Muscle layer of duodenum (tissue), 2 donors: ENCODE data around the gene DKK1.

Experiments
- H3K27ac ChIP-seq: one replicate; pipeline ENCODE4 v1.7.0; 2013; ENCODE audit warnings: mild to moderate bottlenecking, low read length
- H3K27me3 ChIP-seq: one replicate; pipeline ENCODE4 v1.7.0; 2013; ENCODE audit warnings: low read depth, mild to moderate bottlenecking, control low read depth, low read length
- H3K36me3 ChIP-seq, 2 donors: one replicate each; pipeline ENCODE4 v1.7.0; 2013; ENCODE audit warnings: low read length in 2 of 2, control low read depth in 1 of 2, mild to moderate bottlenecking in 1 of 2; ENCODE audit not compliant: insufficient read depth in 2 of 2, control insufficient read depth in 1 of 2
- H3K4me1 ChIP-seq, 2 donors: one replicate each; pipeline ENCODE4 v1.7.0; 2013; ENCODE audit warnings: low read length in 2 of 2, mild to moderate bottlenecking in 2 of 2, control low read depth in 1 of 2, moderate library complexity in 1 of 2; ENCODE audit not compliant: insufficient read depth in 2 of 2, control insufficient read depth in 1 of 2
- H3K4me3 ChIP-seq, 2 donors: one replicate each; pipeline ENCODE4 v1.7.0; 2013; ENCODE audit warnings: low read length in 2 of 2, low read depth in 1 of 2, mild to moderate bottlenecking in 1 of 2
- H3K9me3 ChIP-seq, 2 donors: one replicate each; pipeline ENCODE4 v1.7.0; 2013; ENCODE audit warnings: low read length in 2 of 2, control low read depth in 1 of 2, mild to moderate bottlenecking in 1 of 2; ENCODE audit not compliant: control insufficient read depth in 1 of 2
- donor health status: healthy.

DKK1 gene, protein sequence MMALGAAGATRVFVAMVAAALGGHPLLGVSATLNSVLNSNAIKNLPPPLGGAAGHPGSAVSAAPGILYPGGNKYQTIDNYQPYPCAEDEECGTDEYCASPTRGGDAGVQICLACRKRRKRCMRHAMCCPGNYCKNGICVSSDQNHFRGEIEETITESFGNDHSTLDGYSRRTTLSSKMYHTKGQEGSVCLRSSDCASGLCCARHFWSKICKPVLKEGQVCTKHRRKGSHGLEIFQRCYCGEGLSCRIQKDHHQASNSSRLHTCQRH

DNA sequence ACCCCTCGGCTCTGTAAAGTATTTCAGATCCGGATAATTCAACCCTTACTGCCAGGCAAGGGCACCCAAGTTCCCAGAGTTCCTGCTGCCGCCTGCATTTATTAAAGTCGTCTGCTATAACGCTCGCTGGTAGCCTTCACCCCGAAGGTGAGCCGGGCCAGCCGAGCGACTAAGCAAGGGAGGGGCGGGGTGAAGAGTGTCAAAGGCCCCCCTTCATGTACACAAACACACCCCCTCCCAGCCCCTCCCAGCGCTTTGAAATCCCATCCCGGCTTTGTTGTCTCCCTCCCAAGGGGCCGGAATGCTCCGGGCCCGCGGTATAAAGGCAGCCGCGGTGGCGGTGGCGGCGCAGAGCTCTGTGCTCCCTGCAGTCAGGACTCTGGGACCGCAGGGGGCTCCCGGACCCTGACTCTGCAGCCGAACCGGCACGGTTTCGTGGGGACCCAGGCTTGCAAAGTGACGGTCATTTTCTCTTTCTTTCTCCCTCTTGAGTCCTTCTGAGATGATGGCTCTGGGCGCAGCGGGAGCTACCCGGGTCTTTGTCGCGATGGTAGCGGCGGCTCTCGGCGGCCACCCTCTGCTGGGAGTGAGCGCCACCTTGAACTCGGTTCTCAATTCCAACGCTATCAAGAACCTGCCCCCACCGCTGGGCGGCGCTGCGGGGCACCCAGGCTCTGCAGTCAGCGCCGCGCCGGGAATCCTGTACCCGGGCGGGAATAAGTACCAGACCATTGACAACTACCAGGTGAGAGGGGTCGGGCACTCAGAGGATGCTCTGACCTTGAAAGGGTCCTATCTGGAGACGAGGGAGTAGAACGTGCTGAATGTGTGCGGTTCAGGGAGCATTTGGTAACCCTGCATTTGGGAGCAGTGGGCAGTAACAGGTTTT lies at the start of gene DKK1:
Gene DKK1, plus strand, starts transcription at position 349 of the 889 bp plus-strand sequence. Its CDS starts 154 bp downstream, at position 503.
- Histone ChIP-seq H3K4me3 (peak within 1 kb of the TSS; percentile 55 to 66), H3K27ac (no peak within 1 kb of the TSS), H3K9me3 (no peaks in the 10 kb centered on the region), H3K27me3 (peaks cover 4% of the 10 kb centered on the region), H3K4me1 (peaks cover 5 to 19% of the 10 kb centered on the region in 2 donors), H3K36me3 (no peaks in the 10 kb centered on the region)

DNA sequence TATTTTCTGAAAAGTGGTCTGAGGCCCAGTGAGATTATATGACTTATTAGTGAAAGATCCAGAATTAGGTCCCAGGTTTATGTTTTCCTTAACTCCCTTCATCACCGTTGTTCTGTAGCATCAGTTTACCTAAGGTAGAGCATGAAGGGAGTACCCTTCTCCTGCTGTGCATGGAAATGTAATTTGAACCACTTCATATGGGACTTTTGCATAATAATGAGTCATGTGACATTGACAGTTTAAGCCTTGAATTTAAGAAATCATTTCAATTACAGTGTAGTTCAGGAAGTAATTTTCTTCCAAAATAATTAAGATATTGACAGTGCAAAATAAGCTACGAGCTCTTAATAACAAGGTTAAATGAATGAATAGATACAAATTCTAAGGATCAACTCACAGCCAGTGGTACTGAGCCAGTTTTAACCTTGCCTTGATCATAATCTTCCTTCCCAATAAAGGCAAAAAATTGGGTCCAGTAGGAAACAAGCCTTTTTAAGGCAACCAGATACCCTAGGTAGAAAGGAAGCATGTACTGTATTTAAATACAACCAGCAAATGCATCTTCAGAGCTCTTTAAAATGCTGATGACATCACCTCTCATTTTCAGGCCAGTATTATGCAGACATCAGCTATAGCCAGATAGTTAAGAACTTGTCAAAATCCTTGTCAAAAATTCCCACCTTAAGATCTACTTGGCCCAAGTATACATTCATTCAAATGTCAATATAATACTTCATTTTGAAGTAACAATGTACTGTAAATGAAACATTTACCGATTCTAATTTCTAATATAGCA lies 48.8 kb upstream of the DKK1 start:
- H3K27me3 ChIP-seq, result no peaks in the 10 kb centered on the region
- H3K36me3 ChIP-seq, result no peaks in the 10 kb centered on the region
- no peaks in the 10 kb centered on the region for H3K9me3 ChIP-seq
- no peak overlapping the region for H3K4me3 ChIP-seq
- no peaks in the 10 kb centered on the region for H3K4me1 ChIP-seq
- no peak overlapping the region for H3K27ac ChIP-seq

DNA sequence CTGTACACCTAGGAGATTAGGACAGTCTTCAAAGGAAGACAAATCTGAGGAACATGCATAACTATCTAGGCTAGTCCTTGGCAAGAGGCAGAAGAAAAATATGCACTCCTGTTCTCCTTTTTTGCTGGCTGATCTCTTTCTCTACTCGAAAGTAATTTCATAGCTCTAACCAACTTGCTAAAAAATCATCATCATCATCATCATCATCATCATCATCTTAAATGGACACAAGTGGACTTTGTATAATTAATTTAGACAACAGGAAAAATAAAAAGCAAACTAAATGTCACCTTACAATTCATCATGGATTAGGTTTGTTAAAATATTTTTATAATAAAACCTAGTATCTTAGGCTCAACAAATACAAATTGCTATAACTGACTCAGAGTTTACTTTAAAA lies 47.2 kb upstream of the DKK1 start:
- Histone ChIP-seq H3K9me3 (no peaks in the 10 kb centered on the region), H3K27ac (no peak overlapping the region), H3K4me3 (no peak overlapping the region), H3K27me3 (no peaks in the 10 kb centered on the region), H3K36me3 (peaks cover 0 to 3% of the 10 kb centered on the region in 2 donors), H3K4me1 (no peaks in the 10 kb centered on the region)

DNA sequence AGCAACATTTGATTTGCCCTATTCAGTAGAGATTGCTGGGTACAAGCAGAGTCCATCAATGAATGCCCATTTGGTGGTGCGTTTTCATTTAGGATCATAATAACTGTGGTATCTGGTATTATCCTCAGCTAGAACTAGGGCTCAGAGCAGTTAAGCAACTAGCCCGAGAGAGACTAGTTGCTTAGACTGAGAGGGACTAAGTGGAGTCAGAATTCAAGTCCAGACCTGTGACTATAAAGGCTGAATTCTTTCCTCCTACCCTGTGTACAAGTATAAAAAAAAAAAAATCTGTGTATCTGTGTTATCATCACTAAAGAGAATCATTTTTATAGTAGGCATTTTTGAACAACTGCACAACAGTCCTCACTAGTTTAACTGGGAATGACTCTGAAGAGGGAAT lies 45.3 kb upstream of the DKK1 start:
- Histone ChIP-seq H3K27ac (no peak overlapping the region), H3K4me3 (no peak overlapping the region), H3K36me3 (peaks cover 0 to 7% of the 10 kb centered on the region in 2 donors), H3K9me3 (no peaks in the 10 kb centered on the region), H3K27me3 (no peaks in the 10 kb centered on the region), H3K4me1 (no peaks in the 10 kb centered on the region)

DNA sequence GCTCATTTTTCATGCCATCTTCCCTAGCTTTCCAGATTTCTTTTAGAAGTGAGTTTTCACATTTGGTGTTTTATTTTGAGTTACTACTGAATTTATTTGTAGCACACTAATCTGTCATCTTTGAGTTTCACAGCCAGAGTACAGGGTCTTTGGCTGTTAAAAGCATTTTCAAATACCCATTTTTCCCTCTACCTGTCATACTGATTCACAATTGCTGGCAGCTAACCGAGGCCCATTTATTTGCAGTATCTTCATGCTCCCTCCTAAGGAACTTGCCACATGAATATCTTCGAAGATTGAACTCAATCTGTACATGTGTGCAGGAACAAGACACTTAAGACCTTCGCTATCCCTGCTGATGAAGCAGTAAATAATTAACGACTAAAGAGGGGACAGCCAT lies 44.8 kb upstream of the DKK1 start:
- Histone ChIP-seq H3K27ac (no peak overlapping the region), H3K36me3 (peaks cover 0 to 7% of the 10 kb centered on the region in 2 donors), H3K27me3 (no peaks in the 10 kb centered on the region), H3K9me3 (no peaks in the 10 kb centered on the region), H3K4me3 (no peak overlapping the region), H3K4me1 (no peaks in the 10 kb centered on the region)

GRCh38 chr10:52276163-52276562 lies 37.9 kb upstream of the DKK1 start:
- Histone ChIP-seq H3K9me3 (no peaks in the 10 kb centered on the region), H3K27ac (no peak overlapping the region), H3K36me3 (peaks cover 0 to 7% of the 10 kb centered on the region in 2 donors), H3K4me1 (no peaks in the 10 kb centered on the region), H3K4me3 (no peak overlapping the region), H3K27me3 (no peaks in the 10 kb centered on the region)

DNA sequence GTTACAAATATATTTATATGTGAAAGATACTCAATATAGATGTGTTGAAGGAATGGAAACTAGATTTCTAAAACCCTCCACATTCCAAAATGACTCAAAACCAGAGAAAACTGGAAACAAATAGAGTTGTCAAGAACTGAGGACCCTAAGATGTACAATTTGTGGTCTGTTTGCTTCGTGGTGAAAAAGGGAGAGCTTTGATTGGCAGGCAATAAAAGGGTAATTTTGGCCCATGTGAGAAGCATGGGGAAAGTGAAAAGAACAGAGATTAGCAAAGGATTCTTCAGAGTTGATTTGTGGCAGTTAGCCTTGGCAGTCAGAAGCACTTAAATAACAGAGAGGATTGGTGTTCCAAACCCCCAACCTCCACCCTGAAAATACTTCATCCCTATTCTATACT lies 37.1 kb upstream of the DKK1 start:
- H3K36me3 ChIP-seq, result peaks cover 0 to 3% of the 10 kb centered on the region in 2 donors
- H3K27ac ChIP-seq, result no peak overlapping the region
- no peaks in the 10 kb centered on the region for H3K4me1 ChIP-seq
- no peaks in the 10 kb centered on the region for H3K9me3 ChIP-seq
- H3K4me3 ChIP-seq, result no peak overlapping the region
- no peaks in the 10 kb centered on the region for H3K27me3 ChIP-seq

GRCh38 chr10:52279546-52279945 lies 34.5 kb upstream of the DKK1 start:
- no peaks in the 10 kb centered on the region for H3K4me1 ChIP-seq
- H3K4me3 ChIP-seq, result no peak overlapping the region

DNA sequence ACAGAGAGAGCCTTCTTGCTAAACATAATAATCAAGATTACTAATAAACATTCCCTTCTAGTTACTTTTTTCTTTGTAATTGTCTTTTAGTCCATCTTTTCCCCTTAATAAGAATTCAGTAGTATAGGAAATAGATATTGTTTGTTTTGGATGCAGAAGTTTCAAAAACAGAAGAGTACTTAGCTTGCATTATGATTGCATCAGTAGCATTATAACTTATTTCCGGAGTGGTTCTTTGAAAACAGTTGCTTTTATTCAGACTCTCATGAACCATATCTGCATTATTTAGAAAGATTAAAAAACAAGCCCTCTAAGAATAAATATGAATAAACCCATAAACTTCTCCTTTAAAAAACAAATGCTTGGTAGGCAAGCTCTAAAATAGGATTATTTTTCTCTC lies 34.0 kb upstream of the DKK1 start:
- Histone ChIP-seq H3K27me3 (no peaks in the 10 kb centered on the region), H3K36me3 (peaks cover 0 to 9% of the 10 kb centered on the region in 2 donors), H3K9me3 (no peaks in the 10 kb centered on the region), H3K4me1 (no peaks in the 10 kb centered on the region), H3K4me3 (no peak overlapping the region), H3K27ac (no peak overlapping the region)

More at GRCh38 chr10:52279546-52279945, 34.5 kb upstream of the DKK1 start:
- peaks cover 0 to 9% of the 10 kb centered on the region in 2 donors for H3K36me3 ChIP-seq
- no peaks in the 10 kb centered on the region for H3K27me3 ChIP-seq
- no peaks in the 10 kb centered on the region for H3K9me3 ChIP-seq
- H3K27ac ChIP-seq, result no peak overlapping the region

DNA sequence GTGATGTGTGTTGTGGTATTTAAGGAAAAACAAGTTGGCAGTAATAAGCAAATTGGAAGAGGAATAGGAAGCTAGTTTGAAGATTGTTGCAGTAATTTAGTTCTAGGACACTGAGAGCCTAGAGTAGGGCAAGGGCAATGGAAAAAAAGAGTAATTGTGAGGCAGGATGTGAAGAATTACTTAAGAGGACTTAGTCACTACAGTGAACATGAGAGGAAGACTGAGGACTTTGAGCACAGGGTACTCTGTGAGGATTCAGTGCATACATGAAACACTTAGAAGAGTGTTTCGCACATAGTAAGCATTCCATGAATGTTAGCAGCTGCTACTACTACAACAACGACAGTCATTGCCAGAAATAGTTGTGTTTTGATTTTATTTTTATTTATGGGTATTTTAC lies 30.9 kb upstream of the DKK1 start:
- H3K27ac ChIP-seq, result no peak overlapping the region
- no peaks in the 10 kb centered on the region for H3K4me1 ChIP-seq
- peaks cover 0 to 9% of the 10 kb centered on the region in 2 donors for H3K36me3 ChIP-seq
- H3K27me3 ChIP-seq, result no peaks in the 10 kb centered on the region
- H3K9me3 ChIP-seq, result no peaks in the 10 kb centered on the region
- no peak overlapping the region for H3K4me3 ChIP-seq

- no peak overlapping the region for H3K27ac ChIP-seq
- no peaks in the 10 kb centered on the region for H3K27me3 ChIP-seq
- no peaks in the 10 kb centered on the region for H3K4me1 ChIP-seq
- no peak overlapping the region for H3K4me3 ChIP-seq
- no peaks in the 10 kb centered on the region for H3K9me3 ChIP-seq
- peaks cover 0 to 9% of the 10 kb centered on the region in 2 donors for H3K36me3 ChIP-seq
Observed at GRCh38 chr10:52284416-52285013, 29.6 kb upstream of the DKK1 start.
